MCF 10A (cell line): ENCODE data around the gene SLC25A1. TPM values are rescaled to one million over a fixed set of nuclear protein-coding genes. Genes with fewer than 3 reads are reported as not detected.

Experiments used
- BruUV-seq: library from RNA; stranded (reverse); fragments of 400-500 nt; replicated peaks from 2 replicates; lab custom pipeline; 2021; lab: Mats Ljungman, UMichigan
- CTCF ChIA-PET: fragments of 300-600 bp; sonication (Branson Sonifier 250); formaldehyde crosslinking; extraction: SDS; loops from one replicate; lab custom pipeline; 2021; ENCODE audit warnings: antibody characterized with exemption, inconsistent platforms; lab: Yijun Ruan, JAX
- POLR2A ChIA-PET: fragments of 300-600, 350-650 bp; sonication (Branson Sonifier 250); formaldehyde crosslinking; extraction: SDS; loops from one replicate; lab custom pipeline; 2020; ENCODE audit warnings: antibody characterized with exemption, inconsistent platforms; lab: Yijun Ruan, JAX
- DNase-seq: peaks from one replicate; pipeline ENCODE4 v3.0.0-alpha.2; 2018; ENCODE audit not compliant: unreplicated experiment
- H3K27ac Mint-ChIP-seq: one replicate; pipeline ENCODE4 v1.8.0; 2022; ENCODE audit warnings: mild to moderate bottlenecking, low read depth, mixed read lengths; ENCODE audit not compliant: unreplicated experiment
- H3K27me3 Mint-ChIP-seq: one replicate; pipeline ENCODE4 v1.8.0; 2022; ENCODE audit warnings: mixed read lengths; ENCODE audit not compliant: insufficient read depth, unreplicated experiment
- H3K36me3 Mint-ChIP-seq: one replicate; pipeline ENCODE4 v1.8.0; 2022; ENCODE audit warnings: mild to moderate bottlenecking, moderate library complexity, mixed read lengths; ENCODE audit not compliant: insufficient read depth, unreplicated experiment
- H3K4me1 Mint-ChIP-seq: one replicate; pipeline ENCODE4 v1.8.0; 2022; ENCODE audit warnings: mixed read lengths; ENCODE audit not compliant: insufficient read depth, unreplicated experiment
- H3K4me3 Mint-ChIP-seq: one replicate; pipeline ENCODE4 v1.8.0; 2022; ENCODE audit warnings: mild to moderate bottlenecking, moderate library complexity, mixed read lengths; ENCODE audit not compliant: unreplicated experiment
- H3K9me3 Mint-ChIP-seq: one replicate; pipeline ENCODE4 v1.8.0; 2022; ENCODE audit warnings: mixed read lengths; ENCODE audit not compliant: unreplicated experiment
- CTCF ChIP-seq: fragments of 200-600 bp; IDR thresholded peaks from one replicate; pipeline ENCODE4 v1.8.0; 2022; ENCODE audit warnings: antibody characterized with exemption, mild to moderate bottlenecking; ENCODE audit not compliant: unreplicated experiment
- intact Hi-C: fragments of 100-400 bp; cut with micrococcal nuclease; formaldehyde crosslinking; loops from 2 replicates; pipeline ENCODE4 v1.14.1; 2022
- total RNA-seq: library from RNA; stranded (reverse); gene quantifications from 2 replicates; pipeline ENCODE4 v1.2.3, GENCODE V29; 2022

Gene SLC25A1
- total RNA-seq, 1 experiment from 2014 or later, result 53.9 TPM

- peaks cover 31% of the 10 kb centered on the region for H3K27me3 Mint-ChIP-seq
Observed at GRCh38 chr22:19151329-19152191, 27.0 kb downstream of the SLC25A1 start.

GRCh38 chr22:19150482-19151328, 27.8 kb downstream of the SLC25A1 start:
- Mint-ChIP-seq H3K36me3 (no peaks in the 10 kb centered on the region), H3K27me3 (peaks cover 31% of the 10 kb centered on the region), H3K9me3 (peaks cover 8% of the 10 kb centered on the region), H3K4me3 (no peak overlapping the region), H3K27ac (no peak overlapping the region), H3K4me1 (no peaks in the 10 kb centered on the region)
- DNase-seq, result no peak
- no peak for TF ChIP-seq CTCF
- CTCF ChIA-PET, result interaction anchor here (0.5 kb wide), 1 partner anchor 386 kb away, joined by 3 read pairs; no protein-coding TSS in a partner anchor
- intact Hi-C loops, result no loop called here
- POLR2A ChIA-PET, result interaction anchor here (0.9 kb wide), 1 partner anchor 28 kb away, joined by 3 read pairs; the partner anchor contains the start of gene SLC25A1
- BruUV-seq, result no TSS peak

More at GRCh38 chr22:19151329-19152191, 27.0 kb downstream of the SLC25A1 start:
- no peak for DNase-seq
- no TSS peak for BruUV-seq
- intact Hi-C loops, result no loop called here
- no peak for TF ChIP-seq CTCF
- CTCF ChIA-PET, result interaction anchor here (0.5 to 0.7 kb wide), 2 partner anchors 109 to 385 kb away, joined by 3 read pairs; no protein-coding TSS in a partner anchor
- Mint-ChIP-seq H3K9me3 (peaks cover 8% of the 10 kb centered on the region), H3K36me3 (no peaks in the 10 kb centered on the region), H3K27ac (no peak overlapping the region), H3K4me3 (no peak overlapping the region), H3K4me1 (no peaks in the 10 kb centered on the region)
- POLR2A ChIA-PET, result interaction anchor here (0.9 kb wide), 1 partner anchor 27 kb away, joined by 3 read pairs; the partner anchor contains the start of gene SLC25A1

- ChIA-PET POLR2A (no interaction called here), CTCF (no interaction called here)
- BruUV-seq, result no TSS peak
- Mint-ChIP-seq H3K27me3 (peaks cover 31% of the 10 kb centered on the region), H3K4me1 (no peaks in the 10 kb centered on the region), H3K9me3 (peaks cover 8% of the 10 kb centered on the region), H3K36me3 (no peaks in the 10 kb centered on the region), H3K27ac (no peak within 1 kb of the TSS), H3K4me3 (no peak within 1 kb of the TSS)
- DNase-seq, result no peak
- no peak for TF ChIP-seq CTCF
- intact Hi-C loops, result no loop called here
Observed at GRCh38 chr22:19149991-19150390, 28.5 kb downstream of the SLC25A1 start, which contains the start of gene GSC2. GSC2 (minus strand) TSS chr22:19150292; CDS start chr22:19150283, 9 bp downstream.
